GM19468 (cell line): ENCODE data around the gene SDK1.

Experiments used
- ATAC-seq: cut with Tn5 transposase; IDR thresholded peaks from one replicate; pipeline ENCODE4 v1.9.1; 2021; ENCODE audit warnings: mild to moderate bottlenecking, moderate library complexity, moderate number of reproducible peaks; ENCODE audit not compliant: unreplicated experiment; ENCODE audit errors: extremely low read depth

Gene SDK1

GRCh38 chr7:3300651-3301448 lies at the start of gene SDK1:
SDK1 (plus strand) TSS chr7:3301252; CDS start chr7:3301587, 335 bp downstream.
- peak; percentile 83 for ATAC-seq

- ATAC-seq = no peak
Observed at GRCh38 chr7:3254718-3255117, 46.3 kb upstream of the SDK1 start.

- ATAC-seq = no peak
Observed at GRCh38 chr7:3259711-3260400, 41.2 kb upstream of the SDK1 start.

- ATAC-seq = no peak
Observed at GRCh38 chr7:3260401-3260715, 40.7 kb upstream of the SDK1 start.

GRCh38 chr7:3264693-3265339 lies 36.2 kb upstream of the SDK1 start:
- no peak for ATAC-seq

- ATAC-seq = no peak
Observed at GRCh38 chr7:3265388-3265787, 35.7 kb upstream of the SDK1 start.

- no peak for ATAC-seq
Observed at GRCh38 chr7:3266240-3266639, 34.8 kb upstream of the SDK1 start.

- no peak for ATAC-seq
Observed at GRCh38 chr7:3267966-3268690, 32.9 kb upstream of the SDK1 start.

GRCh38 chr7:3270362-3270761 lies 30.7 kb upstream of the SDK1 start:
- ATAC-seq = no peak

- no peak for ATAC-seq
Observed at GRCh38 chr7:3271298-3271697, 29.8 kb upstream of the SDK1 start.

- ATAC-seq = no peak
Observed at GRCh38 chr7:3272691-3273141, 28.3 kb upstream of the SDK1 start.

- ATAC-seq = no peak
Observed at GRCh38 chr7:3274131-3274530, 26.9 kb upstream of the SDK1 start.

GRCh38 chr7:3277604-3278572 lies 23.2 kb upstream of the SDK1 start:
- ATAC-seq = no peak

GRCh38 chr7:3279147-3279818 lies 21.8 kb upstream of the SDK1 start:
- no peak for ATAC-seq

GRCh38 chr7:3280445-3280844 lies 20.6 kb upstream of the SDK1 start:
- ATAC-seq = no peak

GRCh38 chr7:3280946-3281656 lies 20.0 kb upstream of the SDK1 start:
- ATAC-seq = no peak

- ATAC-seq = no peak
Observed at GRCh38 chr7:3282457-3282856, 18.6 kb upstream of the SDK1 start.

GRCh38 chr7:3283130-3283704 lies 17.8 kb upstream of the SDK1 start:
- ATAC-seq = no peak
